Left lobe of liver (tissue), 2 donors: Measurements from ENCODE around the gene CHMP4A. TPM values are rescaled to one million over a fixed set of nuclear protein-coding genes. Genes with fewer than 3 reads are reported as not detected.

Source experiments
- ATAC-seq: fragments of 200-7000 bp; cut with Tn5 transposase; one replicate; pipeline ENCODE4 v1.9.1; 2020; ENCODE audit warnings: mild to moderate bottlenecking, moderate library complexity
- DNase-seq: peaks from one replicate; pipeline ENCODE4 v3.0.0-alpha.2; 2020; ENCODE audit warnings: low spot score
- total RNA-seq: library from RNA; stranded (reverse); gene quantifications from one replicate; pipeline ENCODE4 v1.2.1, GENCODE V29; 2021
- donor health status: DM: no; HTN: no; CAD: no; lungs with moderate emphysema.
- donor health status: DM: no; HTN: yes; CAD: no.

CHMP4A gene
- 14.4 TPM for total RNA-seq

GRCh38 chr14:24212924-24213865 is at the start of gene CHMP4A:
Gene CHMP4A, minus strand, starts transcription at chr14:24213488. Its CDS starts 49 bp downstream, at chr14:24213439.
- peak; percentile 77 for ATAC-seq
- DNase-seq = peak; percentile 89

- DNase-seq = no peak
- ATAC-seq = no peak
Measured at GRCh38 chr14:24261969-24262327, 48.7 kb upstream of the CHMP4A start.

GRCh38 chr14:24261256-24261968 is 48.1 kb upstream of the CHMP4A start:
- ATAC-seq = no peak
- no peak for DNase-seq

GRCh38 chr14:24260780-24261157 is 47.5 kb upstream of the CHMP4A start:
- DNase-seq = no peak
- no peak for ATAC-seq

- no peak for ATAC-seq
Measured at GRCh38 chr14:24260026-24260779, 46.9 kb upstream of the CHMP4A start.

GRCh38 chr14:24259282-24260025 is 46.2 kb upstream of the CHMP4A start:
- ATAC-seq = no peak
- DNase-seq = no peak

More at GRCh38 chr14:24260026-24260779, 46.9 kb upstream of the CHMP4A start:
- no peak for DNase-seq

- DNase-seq (no peak), ATAC-seq (no peak)
Measured at GRCh38 chr14:24258548-24259265, 45.4 kb upstream of the CHMP4A start.

- ATAC-seq = no peak
- no peak for DNase-seq
Measured at GRCh38 chr14:24258119-24258518, 44.8 kb upstream of the CHMP4A start.

GRCh38 chr14:24256960-24257359 is 43.7 kb upstream of the CHMP4A start:
- DNase-seq = no peak
- no peak for ATAC-seq

- DNase-seq = no peak
- ATAC-seq = no peak
Measured at GRCh38 chr14:24255931-24256711, 42.8 kb upstream of the CHMP4A start.

- ATAC-seq = no peak
- no peak for DNase-seq
Measured at GRCh38 chr14:24255438-24255837, 42.1 kb upstream of the CHMP4A start.

- DNase-seq (no peak), ATAC-seq (no peak)
Measured at GRCh38 chr14:24254630-24255392, 41.5 kb upstream of the CHMP4A start.

- ATAC-seq (no peak), DNase-seq (no peak)
Measured at GRCh38 chr14:24253936-24254335, 40.6 kb upstream of the CHMP4A start.

GRCh38 chr14:24252289-24253124 is 39.2 kb upstream of the CHMP4A start:
- ATAC-seq (no peak), DNase-seq (no peak)

- DNase-seq = no peak
- no peak for ATAC-seq
Measured at GRCh38 chr14:24251880-24252288, 38.6 kb upstream of the CHMP4A start.

GRCh38 chr14:24250354-24250753 is 37.1 kb upstream of the CHMP4A start:
- DNase-seq (no peak), ATAC-seq (no peak)

GRCh38 chr14:24249230-24250021 is 36.1 kb upstream of the CHMP4A start:
- no peak for DNase-seq

More at GRCh38 chr14:24249230-24250021, 36.1 kb upstream of the CHMP4A start:
- no peak for ATAC-seq
